IMR-90 (cell line): ENCODE data around the gene KRTAP7-1. TPM values are rescaled to one million over a fixed set of nuclear protein-coding genes. Genes with fewer than 3 reads are reported as not detected.

ENCODE experiments used
- ATAC-seq: fragments of 200-7000 bp; cut with Tn5 transposase; 2 replicates; pipeline ENCODE4 v1.9.1; 2020; ENCODE audit warnings: low read depth, mild to moderate bottlenecking, moderate library complexity
- BruUV-seq: library from RNA; stranded (reverse); fragments of 400-500 nt; replicated peaks from 2 replicates; lab custom pipeline; 2021; lab: Mats Ljungman, UMichigan
- CTCF ChIA-PET: fragments of 300-600 bp; formaldehyde crosslinking; extraction: SDS; loops from one replicate; lab custom pipeline; 2021; ENCODE audit warnings: antibody characterized with exemption; lab: Yijun Ruan, JAX
- POLR2A ChIA-PET: fragments of 300-600 bp; sonication (Branson Sonifier 250); formaldehyde crosslinking; loops from one replicate; lab custom pipeline; 2022; ENCODE audit warnings: antibody characterized with exemption; ENCODE audit not compliant: unreplicated experiment; lab: Charles Lee
- DNase-seq: peaks from one replicate; pipeline ENCODE4 v3.0.0; 2013
- H2AFZ ChIP-seq: replicated peaks from 2 replicates; pipeline ENCODE3; 2013; ENCODE audit warnings: low read length, mild to moderate bottlenecking; ENCODE audit not compliant: poor library complexity
- H2AK5ac ChIP-seq: 2 replicates; pipeline ENCODE4 v1.6.1; 2013; ENCODE audit warnings: low read depth, low read length, inconsistent platforms
- H2AK9ac ChIP-seq: replicated peaks from 2 replicates; pipeline ENCODE3; 2013; ENCODE audit warnings: mild to moderate bottlenecking, low read depth, low read length, moderate library complexity; ENCODE audit not compliant: poor library complexity
- H2BK120ac ChIP-seq: 2 replicates; pipeline ENCODE4 v1.6.1; 2013; ENCODE audit warnings: low read depth, low read length, inconsistent platforms
- H2BK15ac ChIP-seq: 3 replicates; pipeline ENCODE4 v1.6.1; 2013; ENCODE audit warnings: low read depth, low read length, inconsistent platforms
- H2BK20ac ChIP-seq: 2 replicates; pipeline ENCODE4 v1.6.1; 2013; ENCODE audit warnings: low read depth, mild to moderate bottlenecking, inconsistent platforms, low read length, moderate library complexity
- H2BK5ac ChIP-seq: 2 replicates; pipeline ENCODE4 v1.6.1; 2013; ENCODE audit warnings: mild to moderate bottlenecking, low read depth, low read length, inconsistent platforms; ENCODE audit not compliant: poor library complexity, severe bottlenecking
- H3K14ac ChIP-seq: replicated peaks from 2 replicates; pipeline ENCODE4 v1.6.1; 2013; ENCODE audit warnings: low read depth, low read length, inconsistent platforms
- H3K18ac ChIP-seq: 2 replicates; pipeline ENCODE4 v1.6.1; 2013; ENCODE audit warnings: low read depth, low read length, control low read depth
- H3K23ac ChIP-seq: 2 replicates; pipeline ENCODE4 v1.6.1; 2013; ENCODE audit warnings: low read depth, low read length, inconsistent platforms
- H3K27ac ChIP-seq: 2 replicates; pipeline ENCODE4 v1.5.1; 2013; ENCODE audit warnings: mild to moderate bottlenecking, control low read depth, low read length; ENCODE audit not compliant: insufficient read depth
- H3K27me3 ChIP-seq: 2 replicates; pipeline ENCODE4 v1.6.1; 2013; ENCODE audit warnings: low read length; ENCODE audit not compliant: control insufficient read depth, insufficient read depth
- H3K36me3 ChIP-seq: 2 replicates; pipeline ENCODE4 v1.6.1; 2013; ENCODE audit warnings: low read length, mixed read lengths; ENCODE audit not compliant: control insufficient read depth, insufficient read depth
- H3K4ac ChIP-seq: 2 replicates; pipeline ENCODE4 v1.6.1; 2013; ENCODE audit warnings: low read depth, low read length, inconsistent platforms
- H3K4me1 ChIP-seq: 2 replicates; pipeline ENCODE4 v1.6.1; 2013; ENCODE audit warnings: low read length, mixed read lengths; ENCODE audit not compliant: control insufficient read depth, insufficient read depth
- H3K4me2 ChIP-seq: 2 replicates; pipeline ENCODE4 v1.6.1; 2013; ENCODE audit warnings: low read depth, mild to moderate bottlenecking, control low read depth, low read length, moderate library complexity
- H3K4me3 ChIP-seq: 2 replicates; pipeline ENCODE4 v1.5.1; 2013; ENCODE audit warnings: low read depth, mild to moderate bottlenecking, control low read depth, low read length, moderate library complexity; ENCODE audit not compliant: insufficient read depth
- H3K56ac ChIP-seq: 2 replicates; pipeline ENCODE4 v1.6.1; 2013; ENCODE audit warnings: low read length, inconsistent platforms; ENCODE audit not compliant: insufficient read depth; ENCODE audit errors: extremely low read depth
- H3K79me1 ChIP-seq, 2 experiments: 2 replicates each; pipeline ENCODE4 v1.6.1; 2013; ENCODE audit warnings: low read length in 2 of 2, inconsistent platforms in 1 of 2, low read depth in 1 of 2
- H3K9ac ChIP-seq: 2 replicates; pipeline ENCODE4 v1.6.1; 2013; ENCODE audit warnings: low read depth, low read length, control low read depth
- H3K9me1 ChIP-seq: 2 replicates; pipeline ENCODE4 v1.6.1; 2013; ENCODE audit warnings: low read length, inconsistent platforms; ENCODE audit not compliant: insufficient read depth
- H3K9me3 ChIP-seq: 2 replicates; pipeline ENCODE4 v1.6.1; 2013; ENCODE audit warnings: low read length; ENCODE audit not compliant: control insufficient read depth, insufficient read depth
- H4K20me1 ChIP-seq: 2 replicates; pipeline ENCODE4 v1.6.1; 2013; ENCODE audit warnings: low read length, inconsistent platforms; ENCODE audit not compliant: insufficient read depth
- H4K5ac ChIP-seq: 2 replicates; pipeline ENCODE4 v1.6.1; 2013; ENCODE audit warnings: mild to moderate bottlenecking, low read depth, low read length, control low read depth
- H4K8ac ChIP-seq, 2 experiments: 2 replicates each; pipeline ENCODE4 v1.6.1; 2013; ENCODE audit warnings: low read depth in 2 of 2, low read length in 2 of 2, control low read depth in 1 of 2, inconsistent platforms in 1 of 2
- H4K91ac ChIP-seq: 2 replicates; pipeline ENCODE4 v1.6.1; 2013; ENCODE audit warnings: low read depth, low read length, inconsistent platforms; ENCODE audit not compliant: insufficient read depth
- BHLHE40 ChIP-seq: fragments of 150-350 bp; IDR thresholded peaks from 2 replicates; pipeline ENCODE4 v1.6.1; 2016; ENCODE audit warnings: mild to moderate bottlenecking, low read depth, low read length
- CEBPB ChIP-seq: IDR thresholded peaks from 2 replicates; pipeline ENCODE4 v1.6.1; 2012; ENCODE audit warnings: low read depth, low read length, improper control_type of control experiment
- CHD1 ChIP-seq: IDR thresholded peaks from 2 replicates; pipeline ENCODE4 v1.6.1; 2012; ENCODE audit warnings: low read depth, low read length, improper control_type of control experiment
- CTCF ChIP-seq: conservative IDR thresholded peaks from 2 replicates; pipeline ENCODE4 v1.5.1; 2012; ENCODE audit warnings: mild to moderate bottlenecking, low read depth, low read length, improper control_type of control experiment
- ELK1 ChIP-seq: fragments of 150-350 bp; IDR thresholded peaks from 2 replicates; pipeline ENCODE4 v1.6.1; 2016; ENCODE audit warnings: low read depth, mild to moderate bottlenecking, low read length, moderate library complexity, borderline replicate concordance
- FOS ChIP-seq: fragments of 150-350 bp; IDR thresholded peaks from 2 replicates; pipeline ENCODE4 v1.6.1; 2016; ENCODE audit warnings: low read depth, low read length
- MAFK ChIP-seq: IDR thresholded peaks from 2 replicates; pipeline ENCODE4 v1.6.1; 2012; ENCODE audit warnings: low read depth, low read length, improper control_type of control experiment
- MXI1 ChIP-seq: IDR thresholded peaks from 2 replicates; pipeline ENCODE4 v1.6.1; 2012; ENCODE audit warnings: low read depth, mild to moderate bottlenecking, low read length, moderate library complexity, borderline replicate concordance
- NFE2L2 ChIP-seq: fragments of 150-350 bp; IDR thresholded peaks from 2 replicates; pipeline ENCODE4 v1.6.1; 2016; ENCODE audit warnings: low read depth, mild to moderate bottlenecking, low read length
- POLR2A ChIP-seq: IDR thresholded peaks from 2 replicates; pipeline ENCODE4 v1.6.1; 2012; ENCODE audit warnings: mild to moderate bottlenecking, low read depth, low read length
- RCOR1 ChIP-seq: IDR thresholded peaks from 2 replicates; pipeline ENCODE4 v1.6.1; 2012; ENCODE audit warnings: mild to moderate bottlenecking, low read length, improper control_type of control experiment; ENCODE audit not compliant: insufficient replicate concordance
- RFX5 ChIP-seq: IDR thresholded peaks from 2 replicates; pipeline ENCODE4 v1.8.0; 2012; ENCODE audit warnings: low read depth, mild to moderate bottlenecking, low read length, moderate library complexity
- SMC3 ChIP-seq: fragments of 150-350 bp; IDR thresholded peaks from 2 replicates; pipeline ENCODE4 v1.6.1; 2016; ENCODE audit warnings: low read depth, mild to moderate bottlenecking, antibody characterized with exemption, low read length, moderate library complexity
- USF2 ChIP-seq: fragments of 150-350 bp; IDR thresholded peaks from 2 replicates; pipeline ENCODE4 v1.6.1; 2017; ENCODE audit warnings: mild to moderate bottlenecking, antibody characterized with exemption, low read length, low read depth
- WGBS, 2 experiments: methylation state at CpG; one replicate each; pipeline versions ENCODE4 v1.1.5 to v1.1.7; 2013; ENCODE audit warnings: missing lambda C conversion rate in 2 of 2; ENCODE audit not compliant: insufficient read length in 1 of 2; ENCODE audit errors: extremely low coverage in 2 of 2; 5-methylcytosine and 5-hydroxymethylcytosine counted together
- dilution Hi-C: fragments of 300-500 bp; cut with HindIII; formaldehyde crosslinking; loops from one replicate; pipeline ENCODE4 v1.14.3; 2018; ENCODE audit warnings: low sequenced_read_pairs; ENCODE audit not compliant: unreplicated experiment
- in situ Hi-C: fragments of 300-500 bp; cut with MboI; formaldehyde crosslinking; loops from 3 replicates; pipeline ENCODE4 v1.14.3; 2019; ENCODE audit warnings: low sequenced_read_pairs, inconsistent platforms, mixed read lengths
- intact Hi-C: fragments of 100-400 bp; cut with micrococcal nuclease; formaldehyde crosslinking; loops from 2 replicates; pipeline ENCODE4 v1.10.0; 2022
- polyA plus RNA-seq, 3 experiments: library from polyadenylated mRNA; depleted of rRNA; stranded (reverse); fragments of >200 nt; gene quantifications; 2 replicates each; pipeline ENCODE4 v1.2.3, GENCODE V29; 2012; ENCODE audit warnings: low replicate concordance in 1 of 3
- total RNA-seq: library from RNA; depleted of rRNA; stranded (reverse); fragments of >200 nt; gene quantifications from 2 replicates; pipeline ENCODE4 v1.2.3, GENCODE V29; 2012

The KRTAP7-1 gene
- total and polyA plus RNA-seq, 2 of the 4 experiments (the other 2 are of a cell fraction), result not detected

GRCh38 chr21:30839304-30839703, 9.7 kb upstream of the KRTAP7-1 start:
- ChIA-PET CTCF (interaction anchor here (1.5 kb wide), 1 partner anchor 10 kb away, joined by 7 read pairs; no protein-coding TSS in a partner anchor), POLR2A (no interaction called here)
- Histone ChIP-seq H3K23ac (no peak overlapping the region), H2AK5ac (no peak overlapping the region), H4K8ac (no peak overlapping the region), H3K56ac (no peak overlapping the region), H2BK20ac (no peak overlapping the region), H3K18ac (no peak overlapping the region), H3K4me3 (no peak overlapping the region), H2BK120ac (no peak overlapping the region), H3K9me1 (no peaks in the 10 kb centered on the region), H4K20me1 (no peaks in the 10 kb centered on the region), H3K4me1 (no peaks in the 10 kb centered on the region), H2AFZ (no peak overlapping the region), H4K91ac (no peak overlapping the region), H3K36me3 (no peaks in the 10 kb centered on the region), H2BK5ac (no peak overlapping the region), H3K9me3 (peaks cover 13% of the 10 kb centered on the region), H3K27me3 (no peaks in the 10 kb centered on the region), H3K79me1 (no peaks in the 10 kb centered on the region), H3K4me2 (no peak overlapping the region), H2AK9ac (no peak overlapping the region), H2BK15ac (no peak overlapping the region), H3K4ac (no peak overlapping the region), H4K5ac (no peak overlapping the region), H3K14ac (no peak overlapping the region), H3K27ac (no peak overlapping the region), H3K9ac (no peak overlapping the region)
- in situ Hi-C loops (no loop called here), dilution Hi-C loops (no loop called here), intact Hi-C loops (no loop called here)
- 21% methylated on average over 4 of the region's 5 CpGs; no CpG with 5 or more reads in 1 of the 2 experiments for WGBS, 2 experiments
- ATAC-seq (no peak), DNase-seq (no peak)
- TF ChIP-seq ELK1, result no peak
- no peak for TF ChIP-seq CTCF
- TF ChIP-seq USF2, result no peak
- no peak for TF ChIP-seq POLR2A
- TF ChIP-seq BHLHE40, result no peak
- no peak for TF ChIP-seq MXI1
- no peak for TF ChIP-seq CEBPB
- TF ChIP-seq RFX5, result no peak
- no peak for TF ChIP-seq CHD1
- no peak for TF ChIP-seq FOS
- TF ChIP-seq RCOR1, result no peak
- no peak for TF ChIP-seq SMC3
- no peak for TF ChIP-seq NFE2L2
- no peak for TF ChIP-seq MAFK
- BruUV-seq, result no TSS peak
